Neural progenitor cell (in vitro differentiated cells): ENCODE data around the gene OR4D9.

Experiments used
- CTCF ChIP-seq: fragments of 200-600 bp; sonication (generic); IDR thresholded peaks from 2 replicates; pipeline ENCODE4 v1.5.1; 2017; ENCODE audit warnings: antibody characterized with exemption, mild to moderate bottlenecking
- EZH2 ChIP-seq: fragments of 200-600 bp; sonication (generic); IDR thresholded peaks from 2 replicates; pipeline ENCODE4 v1.6.1; 2017; ENCODE audit warnings: antibody characterized with exemption, mild to moderate bottlenecking, moderate library complexity

GRCh38 chr11:59503276-59503675 is 8.1 kb upstream of the OR4D9 start, which contains the start of gene OR4D11:
- no peak for TF ChIP-seq CTCF
- no peak for TF ChIP-seq EZH2
